ENCODE data around the gene TBXA2R. TPM values are rescaled to one million over a fixed set of nuclear protein-coding genes. Genes with fewer than 3 reads are reported as not detected.
"Not testable (repeated sequence)": the region's sequence is repeated elsewhere in the genome, so short reads cannot be mapped to it uniquely, and the experiment has no call there.

TBXA2R gene
- total RNA-seq, 2 experiments from 2014 or later = 2.7 to 3.4 TPM

- POLR2A ChIA-PET = no interaction called here
- CTCF ChIA-PET = no interaction called here
Measured at GRCh38 chr19:3572132-3572854, 34.4 kb downstream of the TBXA2R start.

GRCh38 chr19:3570606-3571011 is 36.1 kb downstream of the TBXA2R start:
- CTCF ChIA-PET = interaction anchor here (0.5 to 0.7 kb wide), 2 partner anchors 70 to 106 kb away, joined by 3 read pairs; partner anchors contain the start of gene DOHH
- POLR2A ChIA-PET = no interaction called here

- CTCF ChIA-PET = interaction anchor here (0.5 to 0.7 kb wide), 2 partner anchors 70 to 106 kb away, joined by 3 read pairs; partner anchors contain the start of gene DOHH
- POLR2A ChIA-PET = not testable (repeated sequence)
Measured at GRCh38 chr19:3570042-3570441, 36.6 kb downstream of the TBXA2R start.

DNA sequence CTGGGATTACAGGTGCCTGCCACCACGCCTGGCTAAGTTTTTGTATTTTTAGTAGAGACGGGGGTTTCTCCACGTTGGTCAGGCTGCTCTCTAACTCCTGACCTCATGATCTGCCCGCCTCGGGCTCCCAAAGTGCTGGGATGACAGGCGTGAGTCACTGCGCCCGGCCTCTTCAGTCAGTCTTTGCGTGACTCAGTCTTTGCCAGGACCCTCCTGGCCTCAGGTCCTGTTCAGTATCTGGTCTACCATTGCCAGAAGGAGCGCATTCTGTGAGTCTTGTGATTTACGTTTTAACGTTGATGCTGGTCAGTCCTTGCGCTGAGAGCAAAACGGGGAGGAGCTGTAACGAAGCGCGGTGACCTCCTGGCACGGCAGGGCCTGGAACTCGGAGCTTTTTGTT is 41.5 kb downstream of the TBXA2R start:
- CTCF ChIA-PET = interaction anchor here (0.6 kb wide), 1 partner anchor 16 kb away, joined by 3 read pairs; no protein-coding TSS in a partner anchor
- POLR2A ChIA-PET = interaction anchor here (0.7 kb wide), 1 partner anchor 8 kb away, joined by 3 read pairs; no protein-coding TSS in a partner anchor

GRCh38 chr19:3563709-3564524 is 42.8 kb downstream of the TBXA2R start:
- CTCF ChIA-PET = no interaction called here
- POLR2A ChIA-PET = no interaction called here

DNA sequence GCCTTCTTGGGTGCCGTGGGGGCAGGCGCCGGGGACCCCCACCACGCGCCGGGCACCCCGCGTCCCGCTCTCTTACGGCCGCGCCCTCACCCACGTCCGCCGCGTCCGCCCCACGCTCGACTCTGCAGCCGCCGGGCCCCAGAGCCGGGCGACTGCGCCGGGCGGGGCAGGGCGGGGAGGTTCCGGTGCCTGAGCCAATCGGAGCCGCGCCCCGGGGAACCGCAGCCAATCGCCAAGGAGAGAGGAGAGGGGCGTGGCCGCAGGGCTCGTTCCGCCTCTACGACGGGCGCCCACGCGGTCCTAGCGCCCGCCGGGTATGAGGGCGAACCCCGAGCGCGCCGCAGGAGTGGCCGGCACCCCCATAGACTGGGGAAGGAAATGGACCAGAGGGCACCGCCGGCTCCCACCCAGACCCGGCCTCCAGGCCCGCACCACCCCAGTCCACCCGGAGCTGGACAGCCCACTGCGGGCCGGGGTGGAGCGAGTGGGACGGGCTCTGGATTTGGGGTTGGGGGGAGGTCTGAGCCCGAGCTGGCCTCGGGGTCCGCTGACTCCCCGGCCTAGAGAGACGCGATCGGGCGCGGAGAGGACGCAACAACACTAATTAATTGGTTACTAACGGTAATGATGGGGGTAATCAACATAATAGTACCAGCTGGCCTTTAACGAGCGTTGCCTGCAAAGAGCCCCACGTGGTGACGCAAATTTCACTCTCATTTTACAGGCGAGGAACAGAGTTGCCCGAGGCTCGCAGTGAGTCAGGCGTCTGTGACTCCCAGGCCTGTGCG is 49.0 kb downstream of the TBXA2R start, which contains the start of gene MFSD12:
MFSD12 (minus strand) TSS at position 126 of the 788 bp plus-strand sequence. CDS start 183 bp downstream, outside the sequence.
- POLR2A ChIA-PET = interaction anchor here (1.1 to 1.4 kb wide), 2 partner anchors 11 to 47 kb away, joined by 3 to 5 read pairs; no protein-coding TSS in a partner anchor
- CTCF ChIA-PET = interaction anchor here (0.5 to 5.2 kb wide), 8 partner anchors 11 to 283 kb away, joined by 3 to 43 read pairs (median 4); no protein-coding TSS in a partner anchor

- ChIA-PET POLR2A (interaction anchor here (0.6 to 1.1 kb wide), 3 partner anchors 8 to 17 kb away, joined by 3 to 9 read pairs (median 5); no protein-coding TSS in a partner anchor), CTCF (interaction anchor here (0.6 to 5.2 kb wide), 7 partner anchors 10 to 282 kb away, joined by 3 to 43 read pairs (median 4); partner anchors contain the start of gene GIPC3)
Measured at GRCh38 chr19:3556978-3557460, 49.7 kb downstream of the TBXA2R start.

DNA sequence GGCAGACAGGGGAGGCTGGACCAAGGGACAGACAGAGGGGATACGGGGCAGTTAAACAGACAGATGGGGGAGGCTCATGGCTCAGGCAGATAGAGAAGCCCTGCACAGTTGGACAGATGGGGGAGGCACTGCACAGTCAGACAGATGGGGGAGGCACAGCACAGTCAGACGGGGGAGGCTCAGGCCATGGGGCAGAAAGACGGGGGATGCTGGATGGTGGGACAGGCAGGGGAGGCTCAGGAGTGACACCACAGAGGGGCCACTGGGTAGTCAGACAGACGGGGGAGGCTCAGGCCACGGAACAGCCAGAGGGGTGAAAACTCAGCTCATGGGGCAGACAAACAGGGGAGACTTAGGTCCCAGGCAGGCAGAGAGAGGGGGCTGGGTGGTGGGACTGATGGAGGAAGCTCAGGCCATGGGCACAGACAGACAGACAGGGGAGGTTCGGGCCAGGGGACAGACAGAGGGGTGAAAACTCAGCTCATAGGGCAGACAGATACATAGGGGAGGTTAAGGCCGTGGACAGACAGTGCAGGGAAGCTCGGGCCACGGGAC is 50.2 kb downstream of the TBXA2R start:
- ChIA-PET POLR2A (interaction anchor here (0.6 to 1.1 kb wide), 3 partner anchors 9 to 17 kb away, joined by 3 to 9 read pairs (median 5); no protein-coding TSS in a partner anchor), CTCF (interaction anchor here (0.6 to 5.2 kb wide), 7 partner anchors 10 to 115 kb away, joined by 3 to 43 read pairs (median 4); partner anchors contain the start of gene GIPC3)

- ChIA-PET POLR2A (interaction anchor here (0.9 to 1.1 kb wide), 2 partner anchors 10 to 18 kb away, joined by 5 to 9 read pairs; no protein-coding TSS in a partner anchor), CTCF (interaction anchor here (0.6 to 5.2 kb wide), 5 partner anchors 9 to 116 kb away, joined by 3 to 43 read pairs (median 4); partner anchors contain the start of gene GIPC3)
Measured at GRCh38 chr19:3555653-3556422, 50.8 kb downstream of the TBXA2R start.

GRCh38 chr19:3554254-3555083 is 52.2 kb downstream of the TBXA2R start:
- ChIA-PET CTCF (interaction anchor here (0.7 to 1.6 kb wide), 4 partner anchors 12 to 147 kb away, joined by 3 to 8 read pairs (median 4); partner anchors contain the start of gene TEKTIP1), POLR2A (interaction anchor here (0.5 to 0.9 kb wide), 3 partner anchors 8 to 1556 kb away, joined by 4 to 7 read pairs (median 4); no protein-coding TSS in a partner anchor)

DNA sequence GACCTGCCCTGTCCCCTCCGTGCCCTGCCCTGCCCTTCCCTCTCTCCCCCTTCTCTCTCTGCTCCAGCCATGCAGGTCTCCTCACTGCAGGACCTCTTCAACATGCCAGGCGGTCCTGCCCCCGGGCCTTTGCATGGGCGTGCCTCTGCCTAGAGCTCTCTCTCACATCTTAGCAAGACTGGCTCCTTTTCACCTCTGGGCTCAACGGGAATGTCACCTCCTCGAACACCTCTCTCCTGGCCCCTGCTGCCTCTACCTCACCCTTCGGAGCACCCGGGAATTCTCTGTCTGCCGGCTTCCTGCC is 54.9 kb downstream of the TBXA2R start:
- CTCF ChIA-PET = no interaction called here
- POLR2A ChIA-PET = no interaction called here

GRCh38 chr19:3550947-3551791 is 55.5 kb downstream of the TBXA2R start:
- CTCF ChIA-PET = no interaction called here
- POLR2A ChIA-PET = interaction anchor here (1.1 kb wide), 1 partner anchor 12 kb away, joined by 3 read pairs; the partner anchor contains the start of gene TEKTIP1

DNA sequence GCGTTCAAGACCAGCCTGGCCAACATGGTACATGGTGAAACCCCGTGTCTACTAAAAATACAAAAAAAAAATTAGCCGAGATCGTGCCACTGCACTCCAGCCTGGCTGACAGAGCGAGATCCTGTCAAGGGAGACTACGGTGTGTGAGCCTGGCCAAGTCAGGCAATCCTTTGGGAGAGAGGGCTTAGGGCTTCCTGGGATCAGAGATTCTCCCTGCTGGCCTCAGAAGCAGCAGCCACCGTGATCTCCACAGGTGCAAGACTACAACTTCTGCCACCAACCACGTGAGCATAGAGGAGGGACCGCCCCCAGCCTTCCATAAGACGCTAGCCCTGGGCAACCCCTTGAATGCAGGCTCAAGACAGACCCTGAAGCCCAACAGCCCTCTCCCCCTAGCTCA is 56.9 kb downstream of the TBXA2R start:
- ChIA-PET POLR2A (interaction anchor here (1.1 kb wide), 1 partner anchor 11 kb away, joined by 3 read pairs; the partner anchor contains the start of gene TEKTIP1), CTCF (no interaction called here)

DNA sequence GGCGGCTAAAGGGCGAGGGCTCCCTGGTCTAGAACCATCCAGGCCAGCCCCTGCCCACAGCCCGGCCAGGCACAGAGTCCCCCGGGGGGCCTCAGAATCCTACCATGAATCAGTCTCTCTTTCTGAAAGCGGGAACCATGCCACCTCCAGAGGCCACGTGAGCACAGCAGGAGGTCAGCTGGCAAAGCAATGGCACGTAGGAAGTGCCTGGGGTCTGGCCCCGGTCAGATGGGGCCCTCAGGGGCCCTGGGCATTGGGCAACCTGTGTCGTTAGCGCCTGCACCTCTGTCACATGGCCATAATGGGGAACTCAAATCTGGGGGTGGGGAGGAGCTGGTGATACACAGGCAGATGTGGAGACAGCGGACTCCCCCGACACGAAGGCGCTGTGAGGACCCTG is 58.1 kb downstream of the TBXA2R start:
- ChIA-PET CTCF (interaction anchor here (0.5 to 4.7 kb wide), 3 partner anchors 9 to 171 kb away, joined by 3 to 43 read pairs (median 7); partner anchors contain the start of gene MFSD12), POLR2A (no interaction called here)

- ChIA-PET POLR2A (no interaction called here), CTCF (interaction anchor here (0.5 to 4.7 kb wide), 3 partner anchors 10 to 171 kb away, joined by 3 to 43 read pairs (median 7); partner anchors contain the start of gene MFSD12)
Measured at GRCh38 chr19:3547767-3548282, 58.9 kb downstream of the TBXA2R start.
